ENCODE measurements around the gene ZNF117.

GRCh38 chr7:64965594-64965993 is 25.2 kb downstream of the ZNF117 start:
- TF ChIP-seq CTCF (IDR thresholded peaks at IDR 0.05) (no peak), USF2 (CRISPR knock-in tag; IDR thresholded peaks at IDR 0.05) (no peak), ZNF121 (CRISPR knock-in tag; IDR thresholded peaks at IDR 0.05) (no peak), PRDM15 (CRISPR knock-in tag; IDR thresholded peaks at IDR 0.05) (no peak)

Data from WTC11 (cell line).